Esophagus squamous epithelium (tissue), 5 donors: ENCODE data around the gene AAMP. TPM values are rescaled to one million over a fixed set of nuclear protein-coding genes. Genes with fewer than 3 reads are reported as not detected.
"Not testable (repeated sequence)": the region's sequence is repeated elsewhere in the genome, so short reads cannot be mapped to it uniquely, and the experiment has no call there.

Experiments used
- DNase-seq: peaks from one replicate; lab custom pipeline; 2025; lab: John Stamatoyannopoulos, UW
- H3K27ac ChIP-seq, 4 donors: fragments of 200-600 bp; sonication (generic); one replicate each; pipeline ENCODE4 v1.5.1; 2016 to 2019; ENCODE audit warnings: mild to moderate bottlenecking in 1 of 4
- H3K27me3 ChIP-seq, 4 donors: fragments of 200-600 bp; sonication (generic); 1 replicate in 3 of 4; 2 replicates in 1 of 4; pipeline versions ENCODE4 v1.5.1 to v1.6.0; 2017 to 2021; ENCODE audit warnings: antibody characterized with exemption in 1 of 4
- H3K36me3 ChIP-seq, 3 donors: fragments of 200-600 bp; sonication (generic); one replicate each; pipeline ENCODE4 v1.5.1; 2016 to 2019
- H3K4me1 ChIP-seq, 3 donors: fragments of 200-600 bp; sonication (generic); one replicate each; pipeline ENCODE4 v1.5.1; 2017 to 2019
- H3K4me3 ChIP-seq, 4 donors: fragments of 200-600 bp; sonication (generic); 1 replicate in 3 of 4; 2 replicates in 1 of 4; pipeline ENCODE4 v1.5.1; 2016 to 2019; ENCODE audit warnings: mild to moderate bottlenecking in 2 of 4, moderate library complexity in 1 of 4
- H3K9me3 ChIP-seq, 3 donors: fragments of 200-600 bp; sonication (generic); one replicate each; pipeline ENCODE4 v1.5.1; 2016 to 2019
- CTCF ChIP-seq, 6 experiments: fragments of 450-650 bp in 4 of 6; fragments of 200-600 bp in 2 of 6; sonication (generic) in 2 of 6; IDR thresholded peaks; one replicate each; pipeline ENCODE4 v1.5.1; 2016 to 2019; ENCODE audit warnings: antibody characterized with exemption in 6 of 6, mild to moderate bottlenecking in 4 of 6, moderate library complexity in 4 of 6
- POLR2A ChIP-seq, 4 donors: fragments of 450-650 bp; IDR thresholded peaks; one replicate each; pipeline ENCODE4 v1.6.1; 2017; ENCODE audit warnings: antibody characterized with exemption in 4 of 4, mild to moderate bottlenecking in 4 of 4, moderate library complexity in 3 of 4
- WGBS, 2 donors: methylation state at CpG; one replicate each; pipeline ENCODE4 v1.1.5; 2018; 5-methylcytosine and 5-hydroxymethylcytosine counted together
- intact Hi-C: fragments of 100-400 bp; cut with DNase I; formaldehyde crosslinking; loops from one replicate; pipeline ENCODE4 v1.15.0; 2022
- total RNA-seq, 4 donors: library from RNA; depleted of rRNA; stranded (reverse); fragments of >200 nt; gene quantifications; one replicate each; pipeline ENCODE4 v1.1.0, GENCODE V29; 2016
- donor health status: DM: yes; HTN: yes; CAD: no.

The AAMP gene
- 100 to 1,000 TPM in 3 of 4 donors, 10 to 100 TPM in 1; 97.9 to 136 (median 118) TPM for total RNA-seq

- peak; percentile 99 for DNase-seq
- H3K9me3 ChIP-seq: no peaks in the 10 kb centered on the region
- H3K36me3 ChIP-seq: peaks cover 33 to 51% (median 36%) of the 10 kb centered on the region in 3 donors
- TF ChIP-seq CTCF (IDR thresholded peaks at IDR 0.05) (peak in 1 of 6 experiments; percentile 46), POLR2A (IDR thresholded peaks at IDR 0.05) (peak in 3 of 4 donors; percentile 39 to 78 (median 60))
- no peaks in the 10 kb centered on the region for H3K27me3 ChIP-seq
- peak within 1 kb of the TSS; percentile 71 to 92 (median 74) for H3K4me3 ChIP-seq
- WGBS, 2 donors: 0% methylated on average over 10 to 20 of the region's 64 CpGs
- H3K27ac ChIP-seq: peak within 1 kb of the TSS; percentile 84 to 93 (median 88)
- H3K4me1 ChIP-seq: peaks cover 29 to 78% (median 38%) of the 10 kb centered on the region in 3 donors
- intact Hi-C loops: loop anchor here (5.0 kb wide), 1 partner anchor 127 kb away; the partner anchor contains the start of gene CTDSP1
Measured at GRCh38 chr2:218269900-218270720, at the start of gene AAMP, which contains the start of gene PNKD. AAMP (minus strand) TSS chr2:218270137; CDS start chr2:218270086, 51 bp downstream. PNKD (plus strand) TSS chr2:218270519; CDS start chr2:218270536, 17 bp downstream.

GRCh38 chr2:218318241-218318640 is 48.3 kb upstream of the AAMP start:
- no peaks in the 10 kb centered on the region for H3K9me3 ChIP-seq
- peaks cover 5 to 18% (median 6%) of the 10 kb centered on the region in 3 donors for H3K4me1 ChIP-seq
- DNase-seq: no peak
- no peak overlapping the region for H3K27ac ChIP-seq
- H3K4me3 ChIP-seq: no peak overlapping the region
- H3K27me3 ChIP-seq: no peaks in the 10 kb centered on the region
- WGBS, 2 donors: 79 to 89% methylated on average over 6 of the region's 7 CpGs
- intact Hi-C loops: no loop called here
- H3K36me3 ChIP-seq: no peaks in the 10 kb centered on the region
- no peak for TF ChIP-seq POLR2A (IDR thresholded peaks at IDR 0.05)
- no peak for TF ChIP-seq CTCF (IDR thresholded peaks at IDR 0.05)

- DNase-seq: no peak
- WGBS, 2 donors: 80 to 85% methylated on average over 3 to 4 of the region's 4 CpGs
- Histone ChIP-seq H3K9me3 (no peaks in the 10 kb centered on the region), H3K27ac (no peak overlapping the region), H3K27me3 (no peaks in the 10 kb centered on the region), H3K4me3 (no peak overlapping the region), H3K4me1 (peaks cover 5 to 14% (median 6%) of the 10 kb centered on the region in 3 donors), H3K36me3 (no peaks in the 10 kb centered on the region)
- intact Hi-C loops: no loop called here
- no peak for TF ChIP-seq CTCF (IDR thresholded peaks at IDR 0.05)
- no peak for TF ChIP-seq POLR2A (IDR thresholded peaks at IDR 0.05)
Measured at GRCh38 chr2:218317835-218318234, 47.9 kb upstream of the AAMP start.

- Histone ChIP-seq H3K27me3 (no peaks in the 10 kb centered on the region), H3K9me3 (no peaks in the 10 kb centered on the region), H3K4me1 (peaks cover 0 to 9% (median 3%) of the 10 kb centered on the region in 3 donors), H3K4me3 (no peak overlapping the region), H3K27ac (no peak overlapping the region), H3K36me3 (no peaks in the 10 kb centered on the region)
- DNase-seq: no peak
- intact Hi-C loops: no loop called here
- WGBS, 2 donors: 82 to 100% methylated on average over 1 of the region's 1 CpG
- TF ChIP-seq POLR2A (IDR thresholded peaks at IDR 0.05) (no peak), CTCF (IDR thresholded peaks at IDR 0.05) (no peak)
Measured at GRCh38 chr2:218317303-218317630, 47.3 kb upstream of the AAMP start.

GRCh38 chr2:218315397-218315796 is 45.5 kb upstream of the AAMP start:
- intact Hi-C loops: no loop called here
- TF ChIP-seq POLR2A (IDR thresholded peaks at IDR 0.05) (no peak), CTCF (IDR thresholded peaks at IDR 0.05) (no peak)
- Histone ChIP-seq H3K9me3 (no peaks in the 10 kb centered on the region), H3K4me3 (no peak overlapping the region), H3K36me3 (no peaks in the 10 kb centered on the region), H3K27ac (no peak overlapping the region), H3K27me3 (no peaks in the 10 kb centered on the region), H3K4me1 (peaks cover 0 to 5% (median 0%) of the 10 kb centered on the region in 3 donors)
- 54 to 67% methylated on average over 7 to 8 of the region's 8 CpGs for WGBS, 2 donors
- DNase-seq: no peak

- H3K27ac ChIP-seq, H3K36me3 ChIP-seq, intact Hi-C loops, DNase-seq, H3K9me3 ChIP-seq, H3K4me1 ChIP-seq, H3K4me3 ChIP-seq, H3K27me3 ChIP-seq: not testable (repeated sequence)
- WGBS, 2 donors: 82 to 92% methylated on average over 4 of the region's 4 CpGs
Measured at GRCh38 chr2:218314764-218315163, 44.8 kb upstream of the AAMP start.
